Fibroblast of peridontal ligament (primary cell): ENCODE data around the gene LTN1.

Experiments used
- DNase-seq: peaks from one replicate; pipeline ENCODE4 v3.0.0-alpha.2; 2010; ENCODE audit errors: extremely low read depth

The LTN1 gene

GRCh38 chr21:28883931-28884330 lies 108.7 kb downstream of the LTN1 start:
- DNase-seq: no peak

- DNase-seq: no peak
Observed at GRCh38 chr21:28882345-28882744, 110.3 kb downstream of the LTN1 start.
